Activated gamma-delta T cell (primary cell): ENCODE data around the gene ANKRD24.
A peak's percentile ranks its signal among the peaks of the same experiment; 100 is the strongest.
"Not testable (repeated sequence)": the region's sequence is repeated elsewhere in the genome, so short reads cannot be mapped to it uniquely, and the experiment has no call there.

ENCODE experiments used
- DNase-seq: peaks from one replicate; lab custom pipeline; 2025; lab: John Stamatoyannopoulos, UW
- total RNA-seq, 2 donors: gene quantifications; one replicate each; lab custom pipeline; 2026; lab: John Stamatoyannopoulos, UW

Gene ANKRD24
- total RNA-seq = 0.48 to 1.7 reads per million in 2 donors

GRCh38 chr19:4182084-4182810, at the start of gene ANKRD24, which contains the start of gene SIRT6:
TSS of gene ANKRD24 (plus strand) at chr19:4182689. CDS start at chr19:4186426, 3,737 bp downstream.
TSS of gene SIRT6 (minus strand) at chr19:4182563. CDS start at chr19:4182539, 24 bp downstream.
- DNase-seq = peak; percentile 96

GRCh38 chr19:4134351-4134750, 48.1 kb upstream of the ANKRD24 start:
- no peak for DNase-seq

DNA sequence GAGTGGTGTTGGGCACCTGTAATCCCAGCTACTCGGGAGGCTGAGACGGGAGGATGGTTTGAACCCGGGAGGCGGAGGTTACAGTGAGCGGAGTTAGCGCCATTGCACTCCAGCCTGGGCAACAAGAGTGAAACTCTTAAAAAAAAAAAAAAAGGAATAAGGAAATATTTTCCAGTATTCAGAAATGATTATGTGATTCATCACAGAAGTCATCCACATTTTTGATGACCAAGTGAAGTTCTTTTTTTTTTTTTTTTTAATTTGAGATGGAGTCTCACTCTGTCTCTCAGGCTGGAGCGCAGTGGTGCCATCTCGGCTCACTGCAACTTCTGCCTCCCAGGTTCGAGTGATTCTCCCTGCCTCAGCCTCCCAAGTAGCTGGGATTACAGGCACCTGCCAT, 47.1 kb upstream of the ANKRD24 start:
- DNase-seq = not testable (repeated sequence)

- DNase-seq = no peak
These were observed 45.8 kb upstream of the ANKRD24 start for GRCh38 chr19:4136680-4137088.

- DNase-seq = no peak
These were observed 44.0 kb upstream of the ANKRD24 start for GRCh38 chr19:4138445-4138844.

- DNase-seq = peak; percentile 37
These were observed 42.8 kb upstream of the ANKRD24 start for GRCh38 chr19:4139614-4140236.

DNA sequence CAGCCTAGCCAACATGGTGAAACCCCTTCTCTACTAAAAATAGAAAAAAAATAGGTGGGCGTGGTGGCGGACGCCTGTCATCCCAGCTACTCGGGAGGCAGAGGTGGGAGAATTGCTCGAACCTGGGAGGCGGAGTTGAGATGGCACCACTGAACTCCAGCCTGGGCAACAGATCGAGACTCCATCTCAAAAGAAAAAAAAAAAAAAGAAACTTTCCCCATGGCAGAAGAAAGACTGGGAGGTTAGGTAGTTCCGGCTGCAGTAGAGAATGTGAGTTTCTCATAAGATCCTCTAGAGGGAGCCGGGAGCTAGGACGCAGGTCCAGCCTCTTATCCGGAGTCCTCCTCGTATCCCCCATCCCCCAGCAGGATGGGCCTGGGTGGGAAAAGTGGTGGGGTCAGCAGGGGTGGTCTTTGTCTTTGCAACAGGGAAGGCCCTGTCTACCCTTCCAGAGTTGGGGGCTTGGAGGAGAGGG, 42.2 kb upstream of the ANKRD24 start:
- DNase-seq = no peak

DNA sequence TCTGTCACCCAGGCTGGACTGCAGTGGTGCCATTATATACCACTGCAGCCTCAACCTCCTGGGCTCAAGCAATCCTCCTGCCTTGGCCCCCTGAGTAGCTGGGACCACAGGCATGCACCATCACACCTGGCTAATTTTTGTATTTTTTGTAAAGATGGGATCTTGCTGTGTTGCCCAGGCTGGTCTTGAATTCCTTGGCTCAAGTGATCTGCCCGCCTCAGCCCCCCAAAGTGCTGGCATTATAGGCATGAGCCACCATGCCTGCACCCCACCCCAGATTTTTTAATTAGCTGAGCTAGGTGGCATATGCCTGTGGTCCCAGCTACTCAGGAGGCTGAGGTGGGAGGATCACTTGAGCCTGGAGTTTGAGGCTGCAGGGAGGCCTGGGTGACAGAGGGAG, 39.6 kb upstream of the ANKRD24 start:
- not testable (repeated sequence) for DNase-seq

- DNase-seq = no peak
These were observed 37.7 kb upstream of the ANKRD24 start for GRCh38 chr19:4144666-4145249.

- DNase-seq = no peak
These were observed 32.8 kb upstream of the ANKRD24 start for GRCh38 chr19:4149518-4150288.

DNA sequence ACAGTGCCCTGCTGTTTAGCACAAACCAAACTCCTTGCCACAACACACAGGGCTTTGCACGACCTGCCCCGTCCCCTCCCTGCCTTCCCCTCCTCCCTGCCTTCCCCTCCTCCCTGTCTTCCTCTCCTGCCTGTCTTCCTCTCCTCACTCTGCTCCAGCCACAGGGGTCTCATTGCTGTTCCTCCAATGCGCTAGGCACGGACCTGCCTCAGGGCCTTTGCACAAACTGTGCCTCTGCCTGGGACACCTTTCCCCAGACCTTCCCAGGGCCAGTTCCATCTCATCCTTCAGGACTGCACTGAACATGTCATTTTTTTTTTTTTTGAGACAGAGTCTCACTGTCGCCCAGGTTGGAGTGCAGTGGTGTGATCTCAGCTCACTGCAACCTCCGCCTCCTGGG, 30.9 kb upstream of the ANKRD24 start:
- DNase-seq = no peak

GRCh38 chr19:4152241-4152998, 30.1 kb upstream of the ANKRD24 start:
- no peak for DNase-seq

DNA sequence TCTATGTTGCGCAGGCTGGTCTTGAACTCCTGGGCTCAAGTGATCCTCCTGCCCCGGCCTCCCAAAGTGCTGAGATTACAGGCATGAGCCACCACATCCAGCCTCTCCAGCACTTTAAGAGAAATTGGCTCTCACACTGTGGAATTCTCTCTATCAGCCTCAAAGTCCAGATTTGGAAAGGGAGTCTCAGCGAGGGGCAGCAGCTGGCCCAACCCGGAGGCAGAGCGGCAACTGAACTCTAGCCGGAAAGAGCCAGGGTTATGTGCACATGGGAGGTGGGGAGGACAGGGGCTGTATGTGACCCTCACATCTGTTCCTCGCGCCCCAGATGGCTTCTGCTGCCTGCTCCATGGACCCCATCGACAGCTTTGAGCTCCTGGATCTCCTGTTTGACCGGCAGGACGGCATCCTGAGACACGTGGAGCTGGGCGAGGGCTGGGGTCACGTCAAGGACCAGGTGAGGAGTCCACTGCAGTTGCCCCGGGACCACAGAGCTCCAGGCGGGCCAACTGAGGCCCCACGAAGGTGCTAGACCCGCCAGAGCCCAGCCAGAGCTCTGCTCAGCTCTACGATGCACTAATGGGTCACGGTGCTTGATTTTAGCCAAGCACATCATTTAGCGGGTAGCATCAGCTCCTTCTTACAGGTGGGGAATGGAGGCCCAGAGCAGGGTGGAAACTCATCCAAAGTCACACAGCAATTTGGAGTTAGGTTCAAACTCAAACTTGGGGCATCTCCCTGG, 27.7 kb upstream of the ANKRD24 start:
- DNase-seq = no peak

- no peak for DNase-seq
These were observed 25.3 kb upstream of the ANKRD24 start for GRCh38 chr19:4157164-4157563.

- DNase-seq = not testable (repeated sequence)
These were observed 24.5 kb upstream of the ANKRD24 start for GRCh38 chr19:4157971-4158370.

DNA sequence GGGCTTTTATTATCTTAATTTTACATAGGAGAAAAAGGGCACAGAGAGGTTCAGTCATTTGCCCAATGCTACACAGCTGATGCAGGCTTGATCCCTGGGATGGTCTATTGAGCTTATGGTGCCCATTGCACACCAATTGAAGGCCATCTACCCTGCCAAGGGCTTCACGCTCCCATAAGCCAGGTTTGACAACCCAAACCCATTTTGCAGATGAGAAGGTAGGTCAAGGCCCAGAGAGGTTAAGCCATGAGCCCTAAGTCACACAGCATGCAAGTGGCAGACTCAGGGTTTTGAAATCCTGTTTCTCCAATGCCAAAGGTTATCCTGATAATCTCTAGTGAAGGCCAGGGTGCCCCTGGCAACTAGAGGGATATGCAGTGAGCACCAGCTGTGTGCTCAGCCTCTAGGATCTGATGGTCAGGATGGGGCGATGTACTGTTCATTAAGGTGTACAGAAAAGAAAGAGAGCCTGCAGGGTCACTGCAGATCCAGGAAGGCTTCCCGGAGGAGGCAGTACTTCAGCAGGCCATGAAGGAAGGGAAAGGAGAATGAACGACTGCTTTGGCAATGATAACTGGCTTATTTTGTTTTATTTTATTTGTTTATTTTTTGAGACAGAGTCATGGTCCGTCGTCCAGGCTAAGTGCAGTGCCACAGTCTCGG, 20.9 kb upstream of the ANKRD24 start:
- DNase-seq = no peak

- DNase-seq = no peak
These were observed 18.2 kb upstream of the ANKRD24 start for GRCh38 chr19:4164262-4164661.

DNA sequence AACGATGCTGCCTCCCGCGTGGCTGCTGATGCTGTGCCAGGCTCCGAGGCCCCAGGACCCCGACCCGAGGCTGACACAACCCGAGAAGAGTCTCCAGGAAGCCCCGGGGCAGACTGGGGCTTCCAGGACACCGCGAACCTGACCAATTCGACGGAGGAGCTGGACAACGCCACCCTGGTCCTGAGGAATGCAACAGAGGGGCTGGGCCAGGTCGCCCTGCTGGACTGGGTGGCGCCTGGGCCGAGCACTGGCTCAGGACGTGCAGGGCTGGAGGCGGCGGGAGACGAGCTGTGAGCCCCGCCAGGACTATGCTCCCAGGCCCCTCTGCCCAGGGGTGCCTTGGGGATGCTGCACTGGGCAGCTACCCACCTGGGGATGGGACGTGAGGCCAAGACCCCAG, 10.8 kb upstream of the ANKRD24 start:
- DNase-seq = no peak

- DNase-seq = peak; percentile 45
These were observed 9.5 kb upstream of the ANKRD24 start for GRCh38 chr19:4172861-4173473.
